Measurements from ENCODE around the gene INSR.

GRCh38 chr19:7069904-7070226, 224.3 kb downstream of the INSR start:
- no peak for TF ChIP-seq CTCF (IDR thresholded peaks at IDR 0.05)
- no peak for TF ChIP-seq POLR2A (IDR thresholded peaks at IDR 0.05)

Measured in thyroid gland (tissue), 4 donors.